Hepatocyte (in vitro differentiated cells): ENCODE results near the gene COTL1. TPM values are rescaled to one million over a fixed set of nuclear protein-coding genes. Genes with fewer than 3 reads are reported as not detected.

Experiments
- DNase-seq: peaks from one replicate; pipeline ENCODE4 v3.0.0-alpha.2; 2016; ENCODE audit warnings: low spot score
- H2AFZ ChIP-seq: fragments of 200-600 bp; sonication (generic); 2 replicates; pipeline ENCODE4 v1.6.0; 2016; ENCODE audit warnings: antibody characterized with exemption, mild to moderate bottlenecking
- H3K27ac ChIP-seq: fragments of 200-600 bp; sonication (generic); 2 replicates; pipeline ENCODE4 v1.5.1; 2016; ENCODE audit warnings: mild to moderate bottlenecking
- H3K27me3 ChIP-seq: fragments of 200-600 bp; sonication (generic); 2 replicates; pipeline ENCODE4 v1.6.1; 2016
- H3K36me3 ChIP-seq: fragments of 200-600 bp; sonication (generic); replicated peaks from 2 replicates; pipeline ENCODE4 v1.5.1; 2016; ENCODE audit warnings: low read depth; ENCODE audit not compliant: insufficient read depth
- H3K4me1 ChIP-seq: fragments of 200-600 bp; sonication (generic); 2 replicates; pipeline ENCODE4 v1.5.1; 2016; ENCODE audit warnings: mild to moderate bottlenecking, moderate library complexity; ENCODE audit not compliant: insufficient read depth
- H3K4me2 ChIP-seq: fragments of 200-600 bp; sonication (generic); 2 replicates; pipeline ENCODE4 v1.6.0; 2016
- H3K4me3 ChIP-seq: fragments of 200-600 bp; sonication (generic); 2 replicates; pipeline ENCODE4 v1.5.1; 2016; ENCODE audit warnings: mild to moderate bottlenecking
- H3K79me2 ChIP-seq: fragments of 200-600 bp; sonication (generic); 2 replicates; pipeline ENCODE4 v1.6.0; 2017; ENCODE audit warnings: mild to moderate bottlenecking
- H3K9me2 ChIP-seq: fragments of 200-600 bp; sonication (generic); replicated peaks from 2 replicates; pipeline ENCODE4 v1.6.0; 2017; ENCODE audit warnings: mild to moderate bottlenecking; ENCODE audit not compliant: insufficient read depth
- H3K9me3 ChIP-seq: fragments of 200-600 bp; sonication (generic); 2 replicates; pipeline ENCODE4 v1.5.1; 2016; ENCODE audit warnings: low read depth, mild to moderate bottlenecking
- H4K20me1 ChIP-seq: fragments of 200-600 bp; sonication (generic); 2 replicates; pipeline ENCODE4 v1.6.0; 2016; ENCODE audit warnings: mild to moderate bottlenecking; ENCODE audit not compliant: insufficient read depth, poor library complexity, severe bottlenecking
- EZH2 ChIP-seq: fragments of 200-600 bp; sonication (generic); IDR thresholded peaks from 2 replicates; pipeline ENCODE4 v1.6.1; 2016; ENCODE audit warnings: antibody characterized with exemption, mild to moderate bottlenecking, borderline replicate concordance
- EZH2phosphoT487 ChIP-seq: fragments of 200-600 bp; sonication (generic); IDR thresholded peaks from one replicate; pipeline ENCODE4 v1.6.1; 2018; ENCODE audit warnings: antibody characterized with exemption, mild to moderate bottlenecking, low read depth, moderate library complexity; ENCODE audit not compliant: unreplicated experiment, severe bottlenecking
- WGBS: methylation state at CpG from one replicate; pipeline ENCODE4 v1.1.6; 2016; ENCODE audit warnings: low lambda C conversion rate; ENCODE audit errors: missing lambda C conversion rate; 5-methylcytosine and 5-hydroxymethylcytosine counted together
- polyA plus RNA-seq: library from polyadenylated mRNA; unstranded; fragments of >200 nt; fragmentation: Nextera tagmentation; extraction: Ambion mirVana; gene quantifications from 2 replicates; pipeline ENCODE4 v1.2.1, GENCODE V29; 2016
- total RNA-seq: library from RNA; depleted of rRNA; stranded (reverse); fragments of >200 nt; gene quantifications from 2 replicates; pipeline ENCODE4 v1.2.3, GENCODE V29; 2014
- TF ChIP-seq, protein P1 (sequence below): fragments of 200-600 bp; sonication (generic); IDR thresholded peaks from 2 replicates; pipeline ENCODE4 v1.5.1; 2016; ENCODE audit warnings: antibody characterized with exemption, mild to moderate bottlenecking; ENCODE audit not compliant: poor library complexity

The COTL1 gene
- total and polyA plus RNA-seq, 2 experiments from 2014 or later = 30.1 to 104 TPM

DNA sequence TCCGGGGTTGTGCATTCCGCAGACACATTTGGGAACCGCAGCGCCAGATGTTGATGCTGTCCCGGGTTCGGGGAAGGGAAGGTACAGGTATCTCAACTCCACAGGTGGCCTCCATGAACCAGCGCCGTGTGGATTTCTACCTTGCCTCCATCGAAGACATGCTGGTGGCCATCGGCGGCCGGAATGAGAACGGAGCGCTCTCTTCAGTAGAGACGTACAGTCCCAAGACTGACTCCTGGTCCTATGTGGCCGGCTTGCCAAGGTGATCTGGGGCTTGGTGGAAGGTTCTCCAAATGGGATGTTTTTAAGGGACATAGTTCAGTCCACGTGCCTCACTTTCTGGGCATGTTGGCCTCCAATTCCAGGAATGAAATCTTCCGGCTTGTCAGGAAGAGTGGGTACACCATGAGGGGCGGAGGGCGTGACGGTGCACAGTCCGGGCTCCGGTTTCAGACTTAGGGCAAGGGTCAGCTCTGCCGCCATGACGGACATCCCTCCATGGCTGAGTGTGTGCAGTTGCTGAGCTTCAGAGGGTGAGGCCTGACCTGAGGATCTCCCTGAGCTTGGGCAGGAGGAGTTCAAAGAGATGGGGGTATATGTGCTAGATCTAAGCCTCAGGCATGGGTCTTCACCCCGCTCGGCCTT lies 41.9 kb upstream of the COTL1 start:
- no peak overlapping the region for H2AFZ ChIP-seq
- 95% methylated on average over 27 of the region's 27 CpGs for WGBS
- no peaks in the 10 kb centered on the region for H3K4me1 ChIP-seq
- no peak overlapping the region for H3K27ac ChIP-seq
- DNase-seq = no peak
- H3K36me3 ChIP-seq = no peaks in the 10 kb centered on the region
- H3K9me3 ChIP-seq = no peaks in the 10 kb centered on the region
- no peaks in the 10 kb centered on the region for H3K27me3 ChIP-seq
- no peaks in the 10 kb centered on the region for H4K20me1 ChIP-seq
- H3K9me2 ChIP-seq = no peaks in the 10 kb centered on the region
- H3K79me2 ChIP-seq = peaks cover 4% of the 10 kb centered on the region
- TF ChIP-seq, protein P1, sequence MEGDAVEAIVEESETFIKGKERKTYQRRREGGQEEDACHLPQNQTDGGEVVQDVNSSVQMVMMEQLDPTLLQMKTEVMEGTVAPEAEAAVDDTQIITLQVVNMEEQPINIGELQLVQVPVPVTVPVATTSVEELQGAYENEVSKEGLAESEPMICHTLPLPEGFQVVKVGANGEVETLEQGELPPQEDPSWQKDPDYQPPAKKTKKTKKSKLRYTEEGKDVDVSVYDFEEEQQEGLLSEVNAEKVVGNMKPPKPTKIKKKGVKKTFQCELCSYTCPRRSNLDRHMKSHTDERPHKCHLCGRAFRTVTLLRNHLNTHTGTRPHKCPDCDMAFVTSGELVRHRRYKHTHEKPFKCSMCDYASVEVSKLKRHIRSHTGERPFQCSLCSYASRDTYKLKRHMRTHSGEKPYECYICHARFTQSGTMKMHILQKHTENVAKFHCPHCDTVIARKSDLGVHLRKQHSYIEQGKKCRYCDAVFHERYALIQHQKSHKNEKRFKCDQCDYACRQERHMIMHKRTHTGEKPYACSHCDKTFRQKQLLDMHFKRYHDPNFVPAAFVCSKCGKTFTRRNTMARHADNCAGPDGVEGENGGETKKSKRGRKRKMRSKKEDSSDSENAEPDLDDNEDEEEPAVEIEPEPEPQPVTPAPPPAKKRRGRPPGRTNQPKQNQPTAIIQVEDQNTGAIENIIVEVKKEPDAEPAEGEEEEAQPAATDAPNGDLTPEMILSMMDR = no peak
- TF ChIP-seq EZH2phosphoT487 (no peak), EZH2 (no peak)
- H3K4me3 ChIP-seq = no peak overlapping the region
- H3K4me2 ChIP-seq = no peak overlapping the region

DNA sequence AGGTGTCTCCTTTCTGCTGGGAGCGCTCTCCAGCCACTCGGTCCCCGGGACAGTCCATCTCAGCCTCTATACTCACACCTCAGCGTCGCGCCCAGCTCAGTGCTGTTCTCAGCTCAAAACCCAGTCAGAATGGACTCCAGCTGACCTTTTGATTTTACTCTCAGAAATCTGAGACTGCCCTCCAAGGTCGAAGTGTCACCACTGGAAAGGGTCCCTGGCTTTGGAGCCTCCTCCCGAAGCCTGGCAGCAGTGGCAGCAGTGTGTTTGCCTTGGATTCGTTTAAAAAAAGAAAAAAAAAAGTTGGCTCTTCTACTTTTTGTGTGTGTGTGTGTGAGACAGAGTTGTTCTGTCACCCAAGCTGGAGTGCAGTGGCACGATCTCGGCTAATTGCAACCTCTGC lies 40.8 kb upstream of the COTL1 start:
- H3K9me2 ChIP-seq = no peaks in the 10 kb centered on the region
- no peak overlapping the region for H3K4me3 ChIP-seq
- no peak for DNase-seq
- H4K20me1 ChIP-seq = no peaks in the 10 kb centered on the region
- no peak overlapping the region for H3K4me2 ChIP-seq
- 94% methylated on average over 11 of the region's 11 CpGs for WGBS
- H3K79me2 ChIP-seq = peaks cover 4% of the 10 kb centered on the region
- H3K36me3 ChIP-seq = no peaks in the 10 kb centered on the region
- H3K4me1 ChIP-seq = no peaks in the 10 kb centered on the region
- H3K27ac ChIP-seq = no peak overlapping the region
- H3K9me3 ChIP-seq = no peaks in the 10 kb centered on the region
- no peaks in the 10 kb centered on the region for H3K27me3 ChIP-seq
- TF ChIP-seq, protein P1 = no peak
- no peak for TF ChIP-seq EZH2phosphoT487
- no peak for TF ChIP-seq EZH2
- no peak overlapping the region for H2AFZ ChIP-seq

DNA sequence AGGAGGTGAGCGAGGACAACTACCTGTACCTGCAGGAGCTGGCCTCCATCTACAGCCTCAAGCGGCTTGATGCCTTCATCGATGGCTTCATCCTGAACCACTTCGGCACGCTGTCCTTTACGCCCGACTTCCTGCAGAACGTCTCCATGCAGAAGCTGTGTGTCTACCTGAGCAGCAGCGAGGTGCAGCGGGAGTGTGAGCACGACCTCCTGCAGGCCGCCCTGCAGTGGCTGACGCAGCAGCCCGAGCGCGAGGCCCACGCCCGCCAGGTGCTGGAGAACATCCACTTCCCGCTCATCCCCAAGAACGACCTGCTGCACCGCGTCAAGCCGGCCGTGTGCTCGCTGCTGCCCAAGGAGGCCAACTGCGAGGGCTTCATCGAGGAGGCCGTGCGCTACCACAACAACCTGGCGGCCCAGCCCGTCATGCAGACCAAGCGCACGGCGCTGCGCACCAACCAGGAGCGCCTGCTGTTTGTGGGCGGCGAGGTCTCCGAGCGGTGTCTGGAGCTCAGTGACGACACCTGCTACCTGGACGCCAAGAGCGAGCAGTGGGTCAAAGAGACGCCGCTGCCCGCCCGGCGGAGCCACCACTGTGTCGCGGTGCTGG lies 39.5 kb upstream of the COTL1 start:
- H4K20me1 ChIP-seq = no peaks in the 10 kb centered on the region
- H3K4me2 ChIP-seq = no peak overlapping the region
- no peaks in the 10 kb centered on the region for H3K9me3 ChIP-seq
- no peaks in the 10 kb centered on the region for H3K4me1 ChIP-seq
- 98% methylated on average over 45 of the region's 50 CpGs for WGBS
- no peaks in the 10 kb centered on the region for H3K27me3 ChIP-seq
- DNase-seq = no peak
- H3K4me3 ChIP-seq = no peak overlapping the region
- H3K9me2 ChIP-seq = no peaks in the 10 kb centered on the region
- no peaks in the 10 kb centered on the region for H3K36me3 ChIP-seq
- no peak overlapping the region for H2AFZ ChIP-seq
- H3K79me2 ChIP-seq = peaks cover 8% of the 10 kb centered on the region
- TF ChIP-seq EZH2phosphoT487 (no peak), EZH2 (no peak)
- TF ChIP-seq, protein P1 = no peak
- H3K27ac ChIP-seq = no peak overlapping the region
